Mammary epithelial cell (primary cell): ENCODE data around the gene KRTAP8-1.

ENCODE experiments used
- CTCF ChIP-seq, 2 donors: IDR thresholded peaks in 1 of 2; conservative IDR thresholded peaks in 1 of 2; 2 replicates each; pipeline ENCODE4 v1.5.1; 2011 to 2012; ENCODE audit warnings: inconsistent platforms in 2 of 2, low read length in 2 of 2, mild to moderate bottlenecking in 2 of 2, control low read depth in 1 of 2, low read depth in 1 of 2; ENCODE audit not compliant: insufficient read depth in 1 of 2; ENCODE audit errors: extremely low read depth in 1 of 2
- EZH2 ChIP-seq: IDR thresholded peaks from 2 replicates; pipeline ENCODE4 v1.6.1; 2012; ENCODE audit warnings: low read length, inconsistent platforms, borderline replicate concordance

GRCh38 chr21:30800605-30801004 lies 12.5 kb downstream of the KRTAP8-1 start:
- no peak for TF ChIP-seq CTCF (conservative IDR thresholded peaks at IDR 0.05 in 1 of 2, IDR thresholded peaks at IDR 0.05 in 1 of 2; ENCODE audit: extremely low read depth in 1 of 2, insufficient read depth in 1 of 2, low read depth in 1 of 2, low read length in 2 of 2)
- no peak for TF ChIP-seq EZH2
